Panc1 (cell line): ENCODE results near the gene ACSL6.

Experiments
- POLR2AphosphoS5 ChIP-seq: IDR thresholded peaks from 2 replicates; pipeline ENCODE4 v1.6.1; 2012; ENCODE audit warnings: mild to moderate bottlenecking, low read depth, low read length, moderate library complexity
- SIN3A ChIP-seq: IDR thresholded peaks from 2 replicates; pipeline ENCODE4 v1.6.1; 2012; ENCODE audit warnings: low read depth, mild to moderate bottlenecking, low read length, moderate library complexity, borderline replicate concordance; ENCODE audit not compliant: insufficient read depth
- TCF7L2 ChIP-seq: IDR thresholded peaks from 2 replicates; pipeline ENCODE4 v1.6.1; 2011; ENCODE audit warnings: mild to moderate bottlenecking, low read depth, low read length, inconsistent platforms
- TF ChIP-seq, protein P1 (sequence below): fragments of 450-650 bp; IDR thresholded peaks from 2 replicates; pipeline ENCODE4 v1.5.1; 2017; ENCODE audit warnings: mild to moderate bottlenecking
- TF ChIP-seq, protein P2 (sequence below), 2 experiments: IDR thresholded peaks; 2 replicates each; pipeline ENCODE4 v1.6.1; 2011 to 2012; ENCODE audit warnings: low read depth in 2 of 2, control low read depth in 1 of 2, low read length in 1 of 2, mild to moderate bottlenecking in 1 of 2, moderate library complexity in 1 of 2; ENCODE audit not compliant: insufficient read depth in 1 of 2

DNA sequence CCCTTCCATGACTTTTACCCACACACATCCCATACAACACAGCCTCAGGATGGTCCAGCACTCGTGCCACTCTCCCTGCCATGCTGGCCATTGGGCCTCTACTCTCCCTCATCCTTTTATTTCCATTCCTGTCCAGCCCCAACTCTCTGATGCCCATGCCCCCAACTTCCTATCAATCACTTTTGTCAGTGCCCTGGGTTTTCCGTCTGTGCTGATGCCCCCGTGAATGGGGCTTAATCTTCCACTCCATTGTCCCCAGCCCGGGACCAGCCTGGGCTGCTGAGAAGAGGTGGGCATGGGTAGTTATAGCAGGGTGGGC lies 12.6 kb upstream of the ACSL6 start:
- TF ChIP-seq POLR2AphosphoS5 (no peak), SIN3A (no peak), TCF7L2 (no peak)
- TF ChIP-seq, protein P1, sequence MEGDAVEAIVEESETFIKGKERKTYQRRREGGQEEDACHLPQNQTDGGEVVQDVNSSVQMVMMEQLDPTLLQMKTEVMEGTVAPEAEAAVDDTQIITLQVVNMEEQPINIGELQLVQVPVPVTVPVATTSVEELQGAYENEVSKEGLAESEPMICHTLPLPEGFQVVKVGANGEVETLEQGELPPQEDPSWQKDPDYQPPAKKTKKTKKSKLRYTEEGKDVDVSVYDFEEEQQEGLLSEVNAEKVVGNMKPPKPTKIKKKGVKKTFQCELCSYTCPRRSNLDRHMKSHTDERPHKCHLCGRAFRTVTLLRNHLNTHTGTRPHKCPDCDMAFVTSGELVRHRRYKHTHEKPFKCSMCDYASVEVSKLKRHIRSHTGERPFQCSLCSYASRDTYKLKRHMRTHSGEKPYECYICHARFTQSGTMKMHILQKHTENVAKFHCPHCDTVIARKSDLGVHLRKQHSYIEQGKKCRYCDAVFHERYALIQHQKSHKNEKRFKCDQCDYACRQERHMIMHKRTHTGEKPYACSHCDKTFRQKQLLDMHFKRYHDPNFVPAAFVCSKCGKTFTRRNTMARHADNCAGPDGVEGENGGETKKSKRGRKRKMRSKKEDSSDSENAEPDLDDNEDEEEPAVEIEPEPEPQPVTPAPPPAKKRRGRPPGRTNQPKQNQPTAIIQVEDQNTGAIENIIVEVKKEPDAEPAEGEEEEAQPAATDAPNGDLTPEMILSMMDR, result no peak
- TF ChIP-seq, protein P2, sequence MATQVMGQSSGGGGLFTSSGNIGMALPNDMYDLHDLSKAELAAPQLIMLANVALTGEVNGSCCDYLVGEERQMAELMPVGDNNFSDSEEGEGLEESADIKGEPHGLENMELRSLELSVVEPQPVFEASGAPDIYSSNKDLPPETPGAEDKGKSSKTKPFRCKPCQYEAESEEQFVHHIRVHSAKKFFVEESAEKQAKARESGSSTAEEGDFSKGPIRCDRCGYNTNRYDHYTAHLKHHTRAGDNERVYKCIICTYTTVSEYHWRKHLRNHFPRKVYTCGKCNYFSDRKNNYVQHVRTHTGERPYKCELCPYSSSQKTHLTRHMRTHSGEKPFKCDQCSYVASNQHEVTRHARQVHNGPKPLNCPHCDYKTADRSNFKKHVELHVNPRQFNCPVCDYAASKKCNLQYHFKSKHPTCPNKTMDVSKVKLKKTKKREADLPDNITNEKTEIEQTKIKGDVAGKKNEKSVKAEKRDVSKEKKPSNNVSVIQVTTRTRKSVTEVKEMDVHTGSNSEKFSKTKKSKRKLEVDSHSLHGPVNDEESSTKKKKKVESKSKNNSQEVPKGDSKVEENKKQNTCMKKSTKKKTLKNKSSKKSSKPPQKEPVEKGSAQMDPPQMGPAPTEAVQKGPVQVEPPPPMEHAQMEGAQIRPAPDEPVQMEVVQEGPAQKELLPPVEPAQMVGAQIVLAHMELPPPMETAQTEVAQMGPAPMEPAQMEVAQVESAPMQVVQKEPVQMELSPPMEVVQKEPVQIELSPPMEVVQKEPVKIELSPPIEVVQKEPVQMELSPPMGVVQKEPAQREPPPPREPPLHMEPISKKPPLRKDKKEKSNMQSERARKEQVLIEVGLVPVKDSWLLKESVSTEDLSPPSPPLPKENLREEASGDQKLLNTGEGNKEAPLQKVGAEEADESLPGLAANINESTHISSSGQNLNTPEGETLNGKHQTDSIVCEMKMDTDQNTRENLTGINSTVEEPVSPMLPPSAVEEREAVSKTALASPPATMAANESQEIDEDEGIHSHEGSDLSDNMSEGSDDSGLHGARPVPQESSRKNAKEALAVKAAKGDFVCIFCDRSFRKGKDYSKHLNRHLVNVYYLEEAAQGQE (IDR thresholded peaks at IDR 0.05; ENCODE audit: insufficient read depth in 1 of 2, low read depth in 2 of 2, low read length in 1 of 2), result no peak
